ENCODE results near the gene KCTD5. TPM values are rescaled to one million over a fixed set of nuclear protein-coding genes. Genes with fewer than 3 reads are reported as not detected.
"Not testable (repeated sequence)": the region's sequence is repeated elsewhere in the genome, so short reads cannot be mapped to it uniquely, and the experiment has no call there.

Gene KCTD5
- total RNA-seq, 1 donor from 2014 or later: 10.4 TPM

GRCh38 chr16:2691491-2692248 lies 9.3 kb downstream of the KCTD5 start:
- ATAC-seq (peak; percentile 72), DNase-seq (peak; percentile 78)
- intact Hi-C loops (cut with micrococcal nuclease): no loop called here

- ATAC-seq (peak; percentile 87), DNase-seq (peak; percentile 68)
- intact Hi-C loops (cut with micrococcal nuclease): no loop called here
Observed at GRCh38 chr16:2692251-2692947, 10.1 kb downstream of the KCTD5 start.

GRCh38 chr16:2692948-2693651 lies 10.8 kb downstream of the KCTD5 start:
- peak; percentile 1 for ATAC-seq
- peak; percentile 38 for DNase-seq
- intact Hi-C loops (cut with micrococcal nuclease): no loop called here

- intact Hi-C loops (cut with micrococcal nuclease); DNase-seq; ATAC-seq: not testable (repeated sequence)
Observed at GRCh38 chr16:2696601-2697250, 14.4 kb downstream of the KCTD5 start.

- DNase-seq (no peak), ATAC-seq (no peak)
- intact Hi-C loops (cut with micrococcal nuclease): no loop called here
Observed at GRCh38 chr16:2697401-2697948, 15.2 kb downstream of the KCTD5 start.

- no peak for ATAC-seq
- no peak for DNase-seq
- intact Hi-C loops (cut with micrococcal nuclease): no loop called here
Observed at GRCh38 chr16:2698103-2698870, 16.0 kb downstream of the KCTD5 start.

GRCh38 chr16:2698965-2699750 lies 16.8 kb downstream of the KCTD5 start:
- ATAC-seq: no peak
- intact Hi-C loops (cut with micrococcal nuclease): no loop called here
- no peak for DNase-seq

- DNase-seq (no peak), ATAC-seq (no peak)
- intact Hi-C loops (cut with micrococcal nuclease): no loop called here
Observed at GRCh38 chr16:2699791-2700600, 17.7 kb downstream of the KCTD5 start.

GRCh38 chr16:2700786-2701185 lies 18.5 kb downstream of the KCTD5 start:
- intact Hi-C loops (cut with micrococcal nuclease): no loop called here
- DNase-seq (no peak), ATAC-seq (no peak)

- ATAC-seq (no peak), DNase-seq (no peak)
- intact Hi-C loops (cut with micrococcal nuclease): no loop called here
Observed at GRCh38 chr16:2701272-2701671, 18.9 kb downstream of the KCTD5 start.

- intact Hi-C loops (cut with micrococcal nuclease): no loop called here
- ATAC-seq (no peak), DNase-seq (peak; percentile 16)
Observed at GRCh38 chr16:2701713-2702437, 19.6 kb downstream of the KCTD5 start.

GRCh38 chr16:2702438-2702825 lies 20.1 kb downstream of the KCTD5 start:
- intact Hi-C loops (cut with micrococcal nuclease): no loop called here
- DNase-seq (no peak), ATAC-seq (no peak)

- intact Hi-C loops (cut with micrococcal nuclease): no loop called here
- peak; percentile 83 for DNase-seq
Observed at GRCh38 chr16:2702871-2703745, 20.8 kb downstream of the KCTD5 start.

GRCh38 chr16:2704166-2704982 lies 22.1 kb downstream of the KCTD5 start:
- intact Hi-C loops (cut with micrococcal nuclease): no loop called here
- DNase-seq: no peak
- no peak for ATAC-seq

More at GRCh38 chr16:2702871-2703745, 20.8 kb downstream of the KCTD5 start:
- ATAC-seq: peak; percentile 92

- DNase-seq (no peak), ATAC-seq (no peak)
- intact Hi-C loops (cut with micrococcal nuclease): no loop called here
Observed at GRCh38 chr16:2704983-2705275, 22.6 kb downstream of the KCTD5 start.

Data from left ventricle myocardium superior (tissue), 1 donor.